ENCODE measurements around the gene LAYN.
A peak's percentile ranks its signal among the peaks of the same experiment; 100 is the strongest.

Gene LAYN

DNA sequence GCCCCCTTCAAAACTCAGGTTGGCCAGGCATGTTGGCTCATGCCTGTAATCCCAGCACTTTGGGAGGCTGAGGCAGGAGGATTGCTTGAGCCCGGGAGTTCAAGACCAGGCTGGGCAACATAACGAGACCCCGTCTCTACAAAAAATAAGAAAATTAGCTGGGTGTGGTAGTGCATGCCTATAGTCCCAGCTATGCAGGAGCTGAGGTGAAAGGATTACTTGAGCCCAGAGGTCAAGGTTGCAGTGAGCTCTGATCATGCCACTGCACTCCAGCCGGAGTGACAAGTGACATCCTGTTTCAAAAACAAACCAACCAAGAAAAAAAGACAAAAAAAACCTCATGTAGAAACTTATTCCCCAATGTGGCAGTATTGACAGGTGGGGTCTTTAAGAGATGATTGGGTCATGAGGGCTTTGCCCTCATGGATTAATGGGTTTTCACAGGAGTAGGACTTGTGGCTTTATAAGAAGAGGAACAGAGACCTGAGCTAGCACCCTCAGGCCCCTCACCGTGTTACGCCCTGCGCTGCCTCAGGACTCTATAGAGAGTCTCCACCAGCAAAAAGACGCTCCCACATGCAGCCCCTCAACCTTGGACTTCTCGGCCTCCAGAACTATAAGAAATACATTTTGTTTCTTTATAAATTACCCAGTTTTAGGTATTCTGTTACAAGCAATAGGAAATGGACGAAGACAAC, 22.3 kb downstream of the LAYN start:
- DNase-seq (ENCODE audit: low spot score), result no peak

DNA sequence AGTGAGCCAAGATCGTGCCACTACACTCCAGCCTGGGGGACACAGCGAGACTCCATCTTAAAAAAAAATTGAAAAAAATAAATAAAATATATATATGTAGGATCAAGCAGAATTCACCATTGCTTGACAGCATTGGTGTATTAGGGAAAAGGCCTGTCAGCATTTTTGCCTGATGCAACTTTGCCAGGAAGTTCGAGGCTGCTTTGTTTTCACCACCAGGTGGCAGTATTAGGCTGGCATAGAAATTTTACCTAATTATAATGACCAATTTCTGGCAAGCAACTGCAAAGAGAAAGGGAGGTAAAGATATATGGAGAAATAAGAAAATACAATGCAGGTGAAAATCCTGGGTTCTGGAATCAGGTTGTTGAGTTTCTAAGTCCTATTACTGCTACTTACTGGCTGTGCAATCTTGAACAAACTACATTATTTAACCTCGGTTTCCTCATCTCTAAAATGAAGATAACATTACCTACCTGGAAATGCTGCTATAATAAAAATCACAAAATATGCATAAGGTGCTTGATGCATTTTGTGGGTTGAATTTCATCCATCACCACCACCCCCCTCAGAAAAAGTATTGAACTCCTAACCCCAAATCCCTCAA, 24.7 kb downstream of the LAYN start:
- peak; percentile 74 for DNase-seq (ENCODE audit: low spot score)

DNA sequence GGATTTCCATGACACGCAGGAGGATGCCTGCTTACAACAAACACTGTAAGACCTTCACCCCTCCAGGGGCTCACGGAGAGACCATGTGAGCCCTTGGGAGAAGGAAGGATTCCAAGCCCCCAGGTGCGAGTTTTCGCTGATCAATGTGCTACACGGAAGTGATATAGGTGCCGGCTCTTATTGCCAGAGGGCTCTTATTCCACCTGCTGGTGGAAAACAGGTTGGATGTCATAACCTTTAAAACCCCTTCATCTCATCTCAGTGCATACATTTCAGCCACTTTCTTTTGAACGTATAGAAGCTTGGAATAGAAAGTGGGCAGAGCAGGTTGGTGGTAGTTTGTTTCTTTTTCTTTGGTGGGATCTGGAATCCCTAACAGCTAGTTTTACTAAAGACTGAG, 25.8 kb downstream of the LAYN start:
- no peak for DNase-seq (ENCODE audit: low spot score)

DNA sequence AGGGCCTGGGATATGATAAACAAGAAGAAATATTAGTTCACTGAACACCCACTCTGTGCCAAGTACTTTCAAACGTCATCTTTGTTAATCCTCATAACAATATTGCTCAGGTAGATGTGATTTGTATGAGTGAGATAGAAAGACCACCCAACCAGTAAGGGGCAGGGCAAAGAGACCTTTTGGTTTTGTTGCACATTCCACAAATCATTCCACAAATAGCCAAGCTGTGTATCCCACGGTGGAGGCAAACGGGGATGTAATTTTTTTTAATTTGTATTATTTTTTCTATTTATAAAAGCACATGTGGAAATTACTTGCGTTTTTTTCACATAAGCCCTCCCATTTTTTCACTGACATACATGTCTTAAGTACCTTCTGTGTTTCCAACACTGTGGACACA, 29.0 kb downstream of the LAYN start:
- no peak for DNase-seq (ENCODE audit: low spot score)

DNA sequence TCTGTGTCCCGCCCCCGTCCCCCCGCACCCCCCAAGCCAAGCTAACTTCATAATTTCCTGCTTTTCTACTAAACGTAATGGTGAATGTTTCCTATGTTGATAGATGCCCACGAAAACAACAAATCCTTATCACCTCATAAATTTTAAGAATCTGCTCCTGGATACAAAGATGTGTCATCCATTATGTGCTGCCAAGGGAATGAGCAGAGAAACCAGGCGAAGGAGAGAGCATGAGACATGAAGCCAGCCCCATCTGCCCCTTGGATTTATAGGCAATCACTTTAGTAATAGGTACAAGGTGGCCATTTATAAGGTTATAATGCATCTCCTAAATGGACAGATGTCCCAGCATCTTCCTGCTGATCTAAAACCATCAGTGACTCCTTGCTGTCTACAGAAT, 30.3 kb downstream of the LAYN start:
- no peak for DNase-seq (ENCODE audit: low spot score)

DNA sequence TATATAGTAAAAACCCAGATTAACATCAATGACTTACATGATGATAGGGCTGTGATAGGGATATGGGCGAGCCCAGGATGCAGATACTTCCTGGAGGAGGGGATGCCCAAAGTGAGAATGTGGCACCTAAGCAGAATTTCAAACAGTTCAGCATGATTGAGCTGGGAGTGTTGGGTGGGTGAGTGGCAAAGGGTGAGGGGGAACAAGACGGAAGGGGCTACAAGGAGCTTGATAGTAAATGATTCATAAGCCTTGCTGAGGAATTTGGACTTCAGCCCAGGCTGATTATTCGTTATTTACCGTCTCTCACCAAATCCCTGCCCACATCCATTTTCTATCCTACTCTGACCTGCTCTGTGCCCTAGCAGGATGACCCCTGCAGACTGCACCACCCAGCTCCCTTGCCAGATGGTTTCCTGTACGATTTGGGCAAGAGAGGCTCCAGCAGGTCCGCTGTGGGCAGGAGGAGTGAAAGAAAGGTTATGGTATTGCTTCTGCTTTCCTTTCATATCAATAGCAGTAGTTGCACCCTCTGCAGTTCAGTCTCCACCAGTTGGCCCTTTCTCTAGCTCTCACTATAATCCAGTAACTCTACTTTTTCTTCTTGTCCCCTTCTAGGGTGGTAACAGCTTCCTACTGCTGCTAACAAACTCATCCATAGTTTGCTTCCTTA, 31.4 kb downstream of the LAYN start:
- DNase-seq (ENCODE audit: low spot score), result no peak

DNA sequence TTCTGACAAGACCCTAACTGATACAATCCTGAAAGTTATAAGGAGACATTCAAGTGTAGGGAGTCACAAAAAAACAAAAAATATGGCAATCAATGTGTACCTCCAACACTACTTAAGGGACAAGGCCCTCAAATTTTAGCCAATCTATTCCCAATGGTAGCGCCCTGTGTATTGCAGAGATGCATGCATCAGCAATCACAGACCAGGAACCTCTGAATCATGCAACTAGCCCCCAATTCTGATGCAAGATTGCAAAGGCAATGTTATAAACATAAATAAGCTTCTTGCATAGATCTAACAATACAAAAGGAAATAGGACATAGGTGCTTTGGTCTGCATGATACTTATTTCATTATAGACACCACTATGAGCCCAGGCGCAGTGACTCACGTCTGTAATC, 32.1 kb downstream of the LAYN start:
- no peak for DNase-seq (ENCODE audit: low spot score)

DNA sequence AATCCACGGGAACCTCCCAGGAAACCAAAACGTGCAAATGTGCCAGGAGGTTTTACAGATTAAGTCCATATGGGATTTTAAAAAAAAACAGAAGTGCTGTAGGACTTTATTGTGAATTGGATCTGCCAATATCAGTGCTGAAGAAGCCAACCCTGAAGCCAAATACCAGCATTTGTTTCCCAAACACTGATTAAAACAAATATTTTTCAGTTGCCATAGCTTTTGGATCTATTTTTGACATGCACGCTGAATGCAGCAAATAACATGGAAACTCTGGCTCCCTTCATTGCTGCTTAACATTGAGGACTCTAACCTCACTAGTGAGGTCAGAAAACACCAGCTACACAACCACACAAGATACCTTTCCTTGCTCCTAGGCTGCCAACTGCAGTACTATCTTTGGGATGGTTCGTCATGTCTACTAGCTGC, 33.3 kb downstream of the LAYN start:
- DNase-seq (ENCODE audit: low spot score), result no peak

DNA sequence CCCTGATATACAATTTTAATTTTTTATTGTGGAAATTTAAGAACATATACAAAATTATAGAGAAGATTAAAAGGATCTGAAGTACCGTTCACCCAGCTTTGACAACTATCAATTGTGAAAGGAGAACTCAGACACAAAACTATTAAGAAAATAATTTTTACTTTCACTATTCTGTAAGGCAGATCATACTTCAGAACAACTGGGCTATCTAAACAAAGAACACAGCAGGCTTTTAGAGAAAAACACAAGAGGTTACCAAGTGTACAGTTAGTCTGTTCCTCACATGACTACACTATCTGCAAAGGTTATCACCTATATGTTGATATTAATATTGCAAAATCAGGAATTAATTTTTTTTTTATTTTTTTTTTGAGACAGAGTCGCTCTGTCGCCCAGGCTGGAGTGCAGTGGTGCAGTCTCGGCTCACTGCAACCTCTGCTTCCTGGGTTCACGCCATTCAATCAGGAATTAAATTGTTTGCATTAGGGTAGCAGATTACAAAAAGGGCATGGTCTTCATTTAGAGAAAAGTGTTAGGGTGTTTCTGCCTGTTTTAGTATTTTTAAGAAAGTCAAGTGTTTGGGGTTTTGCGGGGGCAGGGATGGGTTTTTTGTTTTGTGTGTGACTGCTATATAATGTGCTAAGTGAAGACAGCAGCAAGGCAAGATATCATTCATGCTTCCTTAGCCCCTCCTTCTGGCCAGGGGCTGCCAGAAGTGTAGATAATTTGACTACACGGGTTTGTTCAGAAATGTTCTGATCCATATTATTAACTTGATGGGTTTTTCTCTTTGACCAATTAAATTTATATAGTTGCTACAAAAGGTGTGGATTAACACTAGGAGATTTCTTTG, 34.1 kb downstream of the LAYN start:
- no peak for DNase-seq (ENCODE audit: low spot score)

DNA sequence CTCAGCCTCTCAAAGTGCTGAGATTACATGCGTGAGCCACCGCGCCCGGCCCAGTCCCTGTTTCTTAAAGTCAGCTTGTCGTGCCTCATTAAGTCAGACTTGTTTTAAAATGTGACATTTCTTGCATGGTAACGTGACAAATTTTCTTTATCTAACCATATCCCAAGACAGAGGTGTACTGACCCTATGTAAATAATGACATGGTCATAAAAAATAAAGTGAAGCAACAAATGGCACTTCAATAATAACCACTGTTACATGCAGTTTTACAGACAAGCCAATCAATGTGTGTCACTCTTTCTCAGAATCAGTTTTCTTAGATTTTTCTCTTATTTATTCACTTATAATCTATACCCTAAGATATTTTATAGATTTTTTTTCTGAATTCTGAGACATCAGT, 35.2 kb downstream of the LAYN start:
- no peak for DNase-seq (ENCODE audit: low spot score)

DNA sequence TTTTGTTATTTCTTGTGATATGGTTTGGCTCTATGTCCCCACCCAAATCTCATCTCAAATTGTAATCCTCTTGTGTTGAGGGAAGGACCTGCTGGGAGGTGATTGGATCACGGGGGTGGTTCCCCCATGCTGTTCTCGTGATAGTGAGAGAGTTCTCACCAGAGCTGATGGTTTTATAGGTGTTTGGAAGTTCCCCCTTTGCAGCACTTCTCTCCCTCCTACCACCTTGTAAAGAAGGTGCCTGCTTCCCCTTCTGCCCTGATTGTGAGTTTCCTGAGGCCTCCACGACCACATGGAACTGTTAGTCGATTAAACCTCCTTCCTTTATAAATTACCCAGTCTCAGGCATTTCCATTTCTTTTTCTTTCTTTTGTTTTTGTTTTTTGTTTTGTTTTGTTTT, 37.3 kb downstream of the LAYN start:
- no peak for DNase-seq (ENCODE audit: low spot score)

DNA sequence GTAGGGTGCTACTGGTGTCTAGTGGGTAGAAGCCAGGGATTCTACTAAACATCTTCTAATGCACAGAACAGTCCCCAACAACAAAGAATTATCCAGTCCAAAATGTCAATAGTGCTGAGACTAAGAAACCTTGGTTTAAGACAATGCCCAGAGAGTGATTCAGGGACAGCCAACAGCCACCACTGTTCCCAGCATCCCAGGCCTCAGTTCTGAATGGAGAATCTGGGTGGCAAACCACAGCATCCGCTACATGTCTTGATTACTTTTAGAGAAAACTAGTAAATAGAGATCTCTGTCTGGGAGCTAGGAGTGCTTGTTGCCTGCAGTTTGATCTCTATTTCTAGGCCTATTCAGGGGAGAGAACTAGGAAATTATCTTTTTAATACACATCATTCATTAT, 40.8 kb downstream of the LAYN start:
- no peak for DNase-seq (ENCODE audit: low spot score)

DNA sequence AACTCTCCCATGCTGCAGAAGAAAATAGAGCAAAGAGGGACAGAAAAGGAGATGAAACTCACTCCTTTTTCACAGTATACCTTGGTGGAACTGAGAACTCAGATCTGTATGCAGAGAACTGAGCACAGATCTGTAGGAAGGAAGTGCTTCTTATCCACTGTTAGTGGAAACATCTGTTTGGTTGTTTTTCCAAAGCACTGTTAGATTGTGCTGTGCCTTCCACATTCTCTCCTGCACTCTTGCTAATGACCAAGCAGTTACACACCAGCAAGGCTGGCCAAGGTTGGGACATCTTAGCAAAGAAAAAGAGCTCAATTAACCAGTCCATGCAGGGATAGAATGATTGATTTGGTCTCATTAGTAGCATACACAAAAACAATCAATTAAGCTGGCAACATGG, 41.6 kb downstream of the LAYN start:
- no peak for DNase-seq (ENCODE audit: low spot score)

DNA sequence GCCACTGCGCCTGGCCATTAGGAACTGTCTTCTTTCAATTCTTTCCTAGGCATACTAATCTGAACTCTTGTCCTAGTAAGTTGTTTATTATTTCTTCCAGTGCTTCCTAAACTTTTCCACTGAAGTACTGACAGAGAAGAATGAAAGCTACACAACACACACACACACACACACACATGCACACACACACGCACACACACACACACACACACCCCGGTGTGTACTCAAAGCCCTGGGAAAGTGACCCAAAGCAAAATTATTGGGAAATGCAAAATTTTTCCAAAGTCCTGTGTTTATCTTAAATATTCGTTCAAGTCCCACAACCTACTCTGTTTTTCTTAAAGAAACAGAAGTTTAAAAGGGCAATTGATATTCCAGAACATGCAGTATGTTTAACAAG, 42.4 kb downstream of the LAYN start:
- no peak for DNase-seq (ENCODE audit: low spot score)

DNA sequence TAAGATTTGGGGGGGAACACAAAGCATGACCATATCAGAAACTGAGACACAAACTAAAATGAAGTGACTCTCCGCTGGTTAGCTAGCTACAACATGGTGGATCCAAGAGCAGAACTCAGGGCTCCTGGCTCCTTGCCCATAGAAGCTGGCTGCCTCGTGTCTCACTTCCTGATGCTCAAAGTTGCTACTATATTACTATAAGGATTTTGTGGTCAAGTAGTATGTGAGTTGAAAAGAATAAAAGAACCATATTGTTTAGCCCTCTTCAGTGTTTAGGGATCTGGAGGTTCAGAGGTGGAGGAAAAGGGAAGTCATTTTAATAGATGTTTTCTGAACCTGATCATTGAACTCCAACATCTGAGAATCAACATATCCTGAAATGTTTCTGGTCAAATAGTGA, 44.9 kb downstream of the LAYN start:
- no peak for DNase-seq (ENCODE audit: low spot score)

DNA sequence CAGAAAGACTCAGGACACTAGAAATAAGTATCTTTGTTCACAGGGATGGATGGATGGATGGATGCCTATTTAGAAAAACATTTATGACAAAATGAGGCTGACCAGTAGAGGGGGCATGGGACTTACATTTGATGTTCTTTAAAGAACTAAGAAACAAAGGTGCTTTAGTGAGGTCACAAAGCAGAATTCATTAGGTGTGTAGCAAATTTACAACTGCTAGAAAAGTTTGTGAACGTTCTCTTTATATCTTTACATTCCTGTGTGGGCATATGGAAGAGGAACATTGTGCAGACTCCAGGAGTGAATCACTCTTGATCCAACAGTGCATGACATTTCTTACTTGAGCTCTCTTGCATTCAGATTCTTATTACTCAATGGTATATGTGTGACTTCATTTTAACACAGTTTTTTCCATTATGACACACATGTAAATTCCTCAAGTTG, 45.9 kb downstream of the LAYN start:
- DNase-seq (ENCODE audit: low spot score), result peak; percentile 46

DNA sequence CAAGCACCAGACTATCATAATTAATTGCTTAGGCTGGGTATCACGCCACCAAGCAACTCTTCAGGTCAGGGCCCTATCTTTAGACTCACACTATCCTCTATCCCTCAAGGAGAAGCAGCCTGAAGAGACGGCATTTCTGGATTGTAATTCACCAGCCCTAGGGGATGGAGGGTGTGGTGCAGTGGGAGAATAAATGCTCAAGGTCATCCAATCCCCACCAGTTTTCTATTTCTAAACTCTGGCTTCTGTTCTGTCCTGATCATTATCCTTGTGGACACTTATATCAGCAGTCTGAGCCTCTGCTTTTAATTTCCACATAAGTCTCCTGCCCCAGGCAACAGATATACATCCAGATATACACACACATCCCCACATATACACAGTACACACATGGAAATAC, 48.6 kb downstream of the LAYN start:
- no peak for DNase-seq (ENCODE audit: low spot score)

DNA sequence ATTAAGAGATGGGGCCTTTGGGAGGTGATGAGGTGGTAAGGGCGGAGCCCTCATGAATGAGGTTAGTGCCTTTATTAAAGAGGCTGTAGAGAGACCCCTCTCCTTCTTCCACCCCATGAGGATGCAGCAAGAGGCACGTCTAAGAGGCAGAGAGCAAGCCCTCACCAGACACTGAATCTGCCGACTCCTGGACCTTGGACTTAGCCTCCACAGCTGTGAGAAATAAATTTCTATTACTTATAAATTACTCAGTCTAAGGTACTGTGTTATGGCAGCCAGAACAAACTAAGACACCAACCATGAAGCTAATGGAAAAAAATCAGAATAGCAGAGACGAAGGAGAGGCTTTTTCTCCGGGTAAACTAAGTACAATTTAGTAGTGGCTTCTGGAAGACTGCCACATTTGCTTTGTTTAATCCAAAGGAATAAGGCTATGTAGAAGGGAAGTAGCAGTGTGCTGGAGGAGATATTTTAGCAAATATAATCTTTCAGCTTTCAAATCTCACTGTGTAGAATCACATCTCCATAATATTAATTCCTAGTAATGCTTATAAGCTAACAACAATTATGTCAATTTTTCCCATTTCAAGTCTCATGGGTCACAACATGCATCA, 49.5 kb downstream of the LAYN start:
- no peak for DNase-seq (ENCODE audit: low spot score)

DNA sequence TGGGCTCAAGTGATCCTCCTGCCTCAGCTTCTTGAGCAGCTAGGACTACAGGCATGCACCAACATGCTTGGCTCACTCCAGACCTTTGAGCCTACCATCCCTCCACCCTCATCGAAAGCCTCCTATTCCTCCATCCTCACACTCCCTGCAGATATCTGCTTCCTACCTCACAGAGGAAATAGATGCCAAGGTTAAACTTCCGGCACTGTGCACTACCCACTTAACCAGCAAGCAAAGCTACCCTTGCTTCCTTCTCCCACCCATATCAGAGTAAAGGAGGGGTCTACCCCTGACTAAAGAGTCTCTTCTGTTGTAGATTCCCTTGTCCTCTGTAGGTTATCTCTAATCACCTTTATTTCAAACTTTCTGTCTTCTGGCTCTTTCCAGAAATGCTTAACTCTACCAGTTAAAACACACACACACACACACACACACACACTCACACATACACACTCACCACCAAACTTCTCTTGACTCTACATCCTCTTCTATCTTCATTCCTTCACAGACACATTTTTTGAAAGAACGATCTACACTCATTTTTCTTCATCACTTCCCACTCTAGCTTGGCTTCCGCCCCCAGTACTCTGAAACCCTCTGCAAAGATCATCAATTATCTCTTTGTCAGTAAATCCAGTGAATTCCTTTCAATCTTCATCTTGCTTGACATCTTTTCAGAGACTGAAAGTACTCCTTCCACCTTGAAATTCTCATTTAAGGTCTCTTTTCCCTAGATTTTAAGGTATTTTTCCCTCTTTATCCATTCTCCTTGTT, 50.9 kb downstream of the LAYN start:
- no peak for DNase-seq (ENCODE audit: low spot score)

DNA sequence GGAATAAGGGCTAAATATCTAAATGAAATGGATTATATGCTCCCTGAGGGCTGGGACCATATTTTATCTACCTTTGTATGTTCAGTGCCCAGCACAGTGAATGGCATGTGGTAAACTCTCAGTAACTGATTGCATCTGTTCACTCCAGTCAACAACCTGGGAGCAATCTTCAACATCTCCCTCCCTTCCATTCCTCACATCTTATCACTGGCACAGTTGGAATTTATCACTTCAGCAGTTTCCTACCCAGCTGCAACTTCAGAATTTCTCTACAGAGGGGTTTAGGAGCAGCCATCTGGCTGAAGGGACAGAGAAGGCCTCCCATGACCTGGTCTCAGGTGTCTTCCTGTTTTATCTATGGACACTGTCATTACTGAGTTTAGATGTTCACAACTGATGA, 52.0 kb downstream of the LAYN start:
- no peak for DNase-seq (ENCODE audit: low spot score)

DNA sequence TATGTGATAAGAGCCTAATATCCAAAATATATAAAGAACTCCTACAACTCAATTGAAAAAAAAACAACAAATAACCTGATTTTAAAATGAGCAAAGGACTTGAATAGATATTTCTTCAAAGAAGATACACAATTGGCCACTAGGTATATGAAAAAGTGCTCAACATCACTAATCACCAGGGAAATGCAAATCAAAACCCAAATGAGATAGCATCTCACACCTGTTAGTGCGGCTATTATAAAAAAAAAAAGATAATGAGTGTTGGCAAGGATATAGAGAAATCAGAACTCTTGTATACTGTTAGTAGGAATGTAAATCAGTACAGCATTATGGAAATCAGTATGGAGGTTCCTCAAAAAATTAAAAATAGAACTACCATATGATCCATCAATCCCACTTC, 55.8 kb downstream of the LAYN start:
- no peak for DNase-seq (ENCODE audit: low spot score)
